NT2/D1 (cell line): Measurements from ENCODE around the gene PAPOLA.

Experiments
- SUZ12 ChIP-seq: IDR thresholded peaks from 2 replicates; pipeline ENCODE4 v1.6.1; 2011; ENCODE audit not compliant: insufficient read length, insufficient read depth; ENCODE audit errors: extremely low read depth
- YY1 ChIP-seq: IDR thresholded peaks from 2 replicates; pipeline ENCODE4 v1.6.1; 2011; ENCODE audit not compliant: insufficient read length, insufficient read depth
- ZNF274 ChIP-seq: IDR thresholded peaks from 2 replicates; pipeline ENCODE4 v1.6.1; 2011; ENCODE audit warnings: mild to moderate bottlenecking, low read depth, low read length

GRCh38 chr14:96578619-96579018 lies 76.4 kb downstream of the PAPOLA start:
- TF ChIP-seq ZNF274: no peak
- TF ChIP-seq SUZ12: no peak
- TF ChIP-seq YY1: no peak
